Fibroblast of skin of right quadriceps (primary cell): ENCODE measurements around the gene CEP250.
A peak's percentile ranks its signal among the peaks of the same experiment; 100 is the strongest.
"Not testable (repeated sequence)": the region's sequence is repeated elsewhere in the genome, so short reads cannot be mapped to it uniquely, and the experiment has no call there.

Experiments used
- DNase-seq: peaks from one replicate; pipeline ENCODE4 v3.0.0-alpha.2; 2013

Gene CEP250

GRCh38 chr20:35541118-35541782, 85.9 kb downstream of the CEP250 start:
- no peak for DNase-seq

DNA sequence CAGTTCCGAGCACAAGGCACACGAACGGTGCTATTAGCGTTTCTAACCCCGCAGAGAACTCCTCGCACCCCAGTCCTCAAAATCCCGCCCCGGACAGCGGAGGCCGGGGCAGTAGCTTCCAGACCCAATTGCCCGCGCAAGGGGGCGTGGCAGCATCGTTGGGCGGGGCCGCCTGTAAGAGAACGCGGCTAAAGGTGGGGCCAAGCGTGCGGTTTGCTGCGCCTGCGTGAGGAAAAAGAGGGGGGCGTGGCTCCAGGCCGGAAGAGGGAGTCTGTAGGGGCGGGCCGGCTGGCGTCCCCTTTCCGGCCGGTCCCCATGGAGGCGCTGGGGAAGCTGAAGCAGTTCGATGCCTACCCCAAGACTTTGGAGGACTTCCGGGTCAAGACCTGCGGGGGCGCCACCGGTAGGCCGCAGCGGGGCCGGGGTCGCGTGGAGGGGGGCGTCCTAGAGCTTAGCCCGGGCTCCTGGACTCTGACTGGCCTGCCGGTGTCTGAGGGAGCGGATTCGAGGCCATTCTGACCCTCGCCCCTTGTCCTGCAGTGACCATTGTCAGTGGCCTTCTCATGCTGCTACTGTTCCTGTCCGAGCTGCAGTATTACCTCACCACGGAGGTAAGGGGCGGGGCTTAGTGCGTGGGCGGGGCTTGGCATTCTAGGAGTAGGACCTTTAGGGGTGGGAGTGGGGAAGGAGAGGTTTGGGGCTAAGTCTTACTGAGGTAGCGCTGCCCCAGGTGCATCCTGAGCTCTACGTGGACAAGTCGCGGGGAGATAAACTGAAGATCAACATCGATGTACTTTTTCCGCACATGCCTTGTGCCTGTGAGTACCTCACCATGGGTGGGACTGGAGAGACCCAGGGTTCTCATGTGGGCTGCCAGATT, 86.6 kb downstream of the CEP250 start, which contains the start of gene ERGIC3:
ERGIC3 (plus strand) TSS at position 296 of the 880 bp plus-strand sequence; CDS start at position 316, 20 bp downstream.
- DNase-seq = peak; percentile 94

- DNase-seq = no peak
Observed at GRCh38 chr20:35542990-35543389, 87.6 kb downstream of the CEP250 start.

DNA sequence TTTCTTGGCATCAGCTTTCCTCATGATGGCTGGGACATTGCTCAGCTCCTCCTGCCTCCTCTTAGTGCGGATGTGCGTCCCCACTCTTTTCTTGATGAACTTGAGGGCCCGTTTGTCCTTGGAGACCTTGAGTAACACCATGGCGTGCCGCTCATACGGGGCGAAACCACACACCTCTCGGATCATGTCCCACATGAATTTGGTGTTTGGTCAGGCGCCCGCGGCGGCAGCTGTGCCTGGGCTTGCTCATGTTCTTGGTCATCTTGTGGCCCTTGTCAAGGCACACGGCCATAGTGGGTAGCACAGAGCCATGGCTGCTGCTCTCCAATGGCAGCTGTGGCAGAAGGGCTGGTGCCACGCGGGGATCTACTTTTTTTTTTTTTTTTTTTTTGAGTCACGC, 89.0 kb downstream of the CEP250 start:
- DNase-seq = no peak

- peak; percentile 56 for DNase-seq
Observed at GRCh38 chr20:35544941-35545340, 89.5 kb downstream of the CEP250 start.

GRCh38 chr20:35546127-35546526, 90.7 kb downstream of the CEP250 start:
- no peak for DNase-seq

- no peak for DNase-seq
Observed at GRCh38 chr20:35547329-35547728, 91.9 kb downstream of the CEP250 start.

DNA sequence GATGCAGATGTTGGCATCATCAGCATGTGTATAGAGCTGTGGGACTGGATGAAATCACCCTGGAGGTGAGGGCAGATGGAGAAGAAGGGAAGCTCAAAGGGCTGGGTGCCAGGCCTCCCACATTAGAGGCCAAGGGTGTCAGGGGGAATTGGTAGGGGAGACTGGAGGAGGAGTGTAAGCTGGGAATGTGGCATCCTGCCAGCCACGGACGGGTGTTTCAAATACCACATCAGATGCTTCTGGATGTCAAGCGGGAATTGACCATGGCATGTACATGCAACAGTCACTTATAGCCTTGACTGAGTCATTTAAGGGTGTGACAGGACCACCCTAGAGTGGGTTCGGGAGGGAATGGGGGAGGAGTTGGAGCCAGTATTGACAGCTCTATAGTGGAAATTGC, 96.1 kb downstream of the CEP250 start:
- DNase-seq = peak; percentile 22

DNA sequence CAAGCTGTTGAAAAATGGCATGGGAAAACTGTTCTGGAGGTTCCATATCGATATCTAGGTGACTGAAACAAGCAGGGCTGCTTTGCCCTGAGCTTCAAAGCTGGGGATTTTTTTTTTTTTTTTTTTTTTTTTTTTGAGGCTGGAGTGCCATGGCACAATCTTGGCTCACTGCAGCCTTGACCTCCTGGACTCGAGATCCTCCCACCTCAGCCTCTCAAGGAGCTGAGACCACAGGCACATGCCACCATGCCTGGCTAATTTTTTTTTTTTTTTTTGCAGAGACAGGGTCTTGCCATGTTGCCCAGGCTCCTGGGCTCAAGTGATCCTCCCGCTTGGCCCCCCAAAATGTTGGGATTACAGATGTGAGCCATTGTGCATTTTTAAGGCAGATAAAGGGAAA, 97.5 kb downstream of the CEP250 start:
- no peak for DNase-seq

DNA sequence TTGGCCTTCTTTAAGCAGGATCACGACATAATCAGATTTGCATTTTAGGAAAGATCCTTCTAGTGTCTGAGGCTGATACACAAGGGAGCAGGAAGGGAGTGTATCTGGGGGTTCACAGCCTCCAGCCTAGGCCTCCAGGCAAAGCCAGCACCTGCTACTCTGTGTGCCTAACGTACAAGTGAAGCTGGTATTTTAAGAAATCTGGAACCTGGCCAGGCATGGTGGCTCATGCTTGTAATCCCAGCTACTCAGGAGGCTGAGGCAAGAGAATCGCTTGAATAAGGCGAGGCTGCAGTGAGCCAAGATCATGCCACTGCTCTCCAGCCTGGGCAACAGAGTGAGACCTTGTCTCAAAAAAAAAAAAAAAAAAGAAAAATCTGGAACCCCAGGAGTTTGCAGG, 100.1 kb downstream of the CEP250 start:
- DNase-seq = not testable (repeated sequence)

DNA sequence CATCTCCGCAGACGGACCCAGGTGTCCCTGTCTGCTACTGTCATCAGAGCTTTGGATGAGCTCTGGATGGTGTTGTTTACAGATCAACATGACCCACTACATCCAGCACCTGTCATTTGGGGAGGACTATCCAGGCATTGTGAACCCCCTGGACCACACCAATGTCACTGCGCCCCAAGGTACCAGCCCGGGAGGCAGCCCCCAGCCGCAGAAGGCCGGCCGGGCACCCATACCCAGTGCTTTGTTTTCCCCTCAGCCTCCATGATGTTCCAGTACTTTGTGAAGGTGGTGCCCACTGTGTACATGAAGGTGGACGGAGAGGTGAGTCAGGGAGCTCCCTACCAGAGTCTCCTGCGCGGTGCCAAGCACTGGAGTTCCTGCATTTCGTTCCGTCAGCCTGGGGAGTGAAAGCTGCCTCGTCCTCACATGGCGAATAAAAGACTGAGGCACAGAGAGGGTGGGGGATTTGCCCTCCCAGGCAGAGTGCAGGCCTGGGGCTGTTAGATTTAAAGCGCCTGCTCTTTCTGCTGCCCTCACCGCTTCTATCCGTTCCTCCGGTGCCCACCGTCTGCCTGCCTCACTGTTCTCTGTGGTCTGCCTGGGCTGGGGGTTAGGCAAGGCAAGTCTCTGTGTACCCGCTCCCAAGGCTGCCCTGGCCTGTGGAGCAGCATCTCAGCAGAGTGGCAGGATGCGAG, 100.7 kb downstream of the CEP250 start:
- DNase-seq = no peak

GRCh38 chr20:35556871-35557270, 101.5 kb downstream of the CEP250 start:
- no peak for DNase-seq

DNA sequence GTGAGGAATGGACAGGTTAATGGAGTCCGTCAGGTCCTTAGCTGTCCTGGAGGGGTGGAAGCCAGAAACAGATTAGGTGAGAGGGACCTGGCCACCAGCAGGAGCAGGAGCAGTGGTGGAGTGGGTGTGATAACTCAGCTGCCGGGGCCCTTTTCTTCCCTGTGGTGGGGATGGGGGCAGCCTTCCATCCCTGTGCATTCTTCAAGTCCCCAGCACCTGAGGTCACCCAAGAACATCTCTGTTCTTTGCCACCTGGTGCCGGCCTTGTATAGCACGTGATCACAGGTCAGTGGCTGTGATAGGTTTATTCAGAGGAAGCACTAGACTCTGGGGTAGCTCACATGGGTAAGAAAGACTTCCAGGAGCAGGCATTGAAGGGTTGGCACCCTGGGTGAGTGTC, 103.1 kb downstream of the CEP250 start:
- no peak for DNase-seq

DNA sequence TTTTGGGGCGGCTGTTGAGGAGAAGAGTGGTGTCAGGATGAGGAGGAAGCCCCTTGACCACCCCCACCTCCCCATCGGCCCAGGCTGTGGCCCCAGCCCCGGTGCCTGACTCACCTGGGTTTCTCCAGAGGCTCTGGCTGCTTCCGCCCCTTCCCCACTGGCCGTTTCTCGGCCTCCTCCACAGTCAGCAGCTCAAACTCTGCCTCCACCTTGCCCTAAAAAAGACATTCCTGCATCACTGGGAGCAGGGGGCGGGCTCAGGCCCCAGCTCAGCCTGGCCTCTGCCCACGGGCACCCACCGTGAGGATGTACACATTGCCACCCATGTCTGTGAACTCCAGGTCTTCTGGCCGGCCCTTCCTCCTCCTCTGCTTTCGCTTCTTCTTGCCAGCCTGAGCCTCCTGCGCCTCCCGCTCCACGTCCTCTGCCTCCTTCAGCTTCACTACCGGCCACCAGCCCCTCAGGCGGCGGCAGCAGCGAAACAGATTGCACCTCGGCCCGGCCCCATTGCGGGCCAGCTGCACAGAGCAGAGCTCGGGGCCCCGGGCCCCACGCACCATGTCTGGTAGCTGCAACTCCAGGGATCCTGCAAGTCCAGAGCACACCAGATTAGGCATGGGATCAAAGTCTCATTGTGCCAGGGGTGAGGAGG, 103.8 kb downstream of the CEP250 start:
- DNase-seq = no peak

DNA sequence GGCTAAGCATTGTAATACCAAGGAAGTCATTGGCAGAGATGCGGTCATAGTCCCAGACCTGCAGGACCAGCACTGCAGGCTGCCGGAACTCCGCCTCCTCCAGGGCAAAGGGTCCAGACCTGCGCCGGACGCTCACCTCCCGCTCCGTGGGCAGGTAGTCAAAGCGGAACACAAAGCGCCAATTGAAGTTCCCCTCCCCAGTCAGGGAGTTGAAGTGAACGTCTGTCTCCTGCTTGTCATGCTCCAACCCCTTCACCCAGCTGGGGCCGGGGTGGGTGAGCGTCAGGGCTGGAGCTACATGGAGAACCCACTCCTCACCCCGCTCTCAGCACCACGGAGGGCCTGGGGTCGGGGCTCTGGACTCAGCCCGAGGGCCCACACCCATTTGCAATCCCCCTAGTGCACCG, 104.7 kb downstream of the CEP250 start:
- DNase-seq = no peak

GRCh38 chr20:35560541-35560940, 105.1 kb downstream of the CEP250 start:
- no peak for DNase-seq

DNA sequence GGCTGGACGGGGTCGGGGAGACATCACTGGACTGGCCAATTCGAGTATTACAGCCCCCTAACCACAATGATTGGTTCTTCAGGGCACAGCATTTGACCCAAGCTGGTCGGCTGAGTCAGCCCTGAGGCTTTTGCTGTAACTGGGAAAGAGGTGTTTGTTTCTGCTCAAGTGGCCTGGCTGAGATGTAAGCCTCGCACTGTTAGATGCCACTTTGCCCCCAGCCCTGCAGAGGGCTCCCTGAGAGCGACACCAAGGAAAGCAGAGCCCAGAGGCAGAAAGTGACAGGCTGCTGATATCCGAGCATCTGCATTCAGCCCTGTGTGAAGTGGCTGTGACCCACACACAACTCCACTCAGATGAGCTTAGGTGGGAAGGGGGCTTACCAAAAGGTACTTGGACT, 105.9 kb downstream of the CEP250 start:
- DNase-seq = peak; percentile 28

- no peak for DNase-seq
Observed at GRCh38 chr20:35561671-35562070, 106.3 kb downstream of the CEP250 start.

DNA sequence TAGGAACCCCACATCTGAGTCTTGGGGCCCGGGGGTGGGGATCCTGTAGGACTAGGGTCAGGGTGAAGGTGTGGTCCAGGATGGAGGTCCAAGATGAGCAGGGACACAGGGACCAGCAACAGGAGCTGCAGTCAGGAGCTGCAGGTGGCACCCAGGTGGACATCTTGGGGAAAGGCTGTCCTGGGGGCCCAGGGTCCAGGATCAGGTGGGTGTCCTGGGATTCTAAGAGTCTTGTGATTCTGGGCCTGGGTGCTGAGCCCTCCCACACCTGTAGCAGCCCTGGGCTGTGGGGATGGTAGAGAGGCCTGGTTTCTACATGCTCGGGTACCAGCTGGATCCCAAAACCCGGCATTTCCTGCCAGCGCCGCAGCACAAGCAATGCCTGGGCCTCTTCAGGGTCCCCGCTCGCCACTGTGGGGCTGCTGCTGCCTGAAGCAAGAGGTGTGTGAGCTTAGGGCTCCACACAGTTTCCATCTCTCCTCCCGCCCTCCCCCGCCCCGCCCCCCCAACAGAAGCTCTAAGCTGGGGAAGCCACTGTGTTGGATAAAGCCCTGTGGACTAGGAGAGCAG, 107.2 kb downstream of the CEP250 start:
- DNase-seq = no peak

GRCh38 chr20:35563834-35564233, 108.4 kb downstream of the CEP250 start:
- no peak for DNase-seq

- DNase-seq = no peak
Observed at GRCh38 chr20:35564905-35565304, 109.5 kb downstream of the CEP250 start.

DNA sequence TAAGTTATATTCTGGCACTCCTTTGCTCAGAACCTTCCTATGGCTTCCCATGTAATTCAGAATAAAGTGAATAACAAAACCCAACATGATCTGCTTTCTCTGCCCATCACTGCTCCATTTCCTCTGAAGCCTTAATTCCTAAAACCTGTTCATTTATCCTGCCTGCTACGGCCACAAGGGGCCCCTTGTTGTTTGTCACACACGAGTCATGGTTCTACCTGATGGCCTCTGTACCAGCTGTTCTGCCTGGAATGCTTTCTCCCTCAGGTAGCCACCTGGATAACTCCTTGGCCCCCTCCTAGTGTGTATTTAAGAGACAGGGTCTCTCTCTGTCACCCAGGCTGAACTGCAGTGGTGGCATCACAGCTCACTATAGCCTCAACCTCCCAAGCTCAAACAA, 113.2 kb downstream of the CEP250 start:
- no peak for DNase-seq
